ENCODE measurements around the gene TMEM72.

DNA sequence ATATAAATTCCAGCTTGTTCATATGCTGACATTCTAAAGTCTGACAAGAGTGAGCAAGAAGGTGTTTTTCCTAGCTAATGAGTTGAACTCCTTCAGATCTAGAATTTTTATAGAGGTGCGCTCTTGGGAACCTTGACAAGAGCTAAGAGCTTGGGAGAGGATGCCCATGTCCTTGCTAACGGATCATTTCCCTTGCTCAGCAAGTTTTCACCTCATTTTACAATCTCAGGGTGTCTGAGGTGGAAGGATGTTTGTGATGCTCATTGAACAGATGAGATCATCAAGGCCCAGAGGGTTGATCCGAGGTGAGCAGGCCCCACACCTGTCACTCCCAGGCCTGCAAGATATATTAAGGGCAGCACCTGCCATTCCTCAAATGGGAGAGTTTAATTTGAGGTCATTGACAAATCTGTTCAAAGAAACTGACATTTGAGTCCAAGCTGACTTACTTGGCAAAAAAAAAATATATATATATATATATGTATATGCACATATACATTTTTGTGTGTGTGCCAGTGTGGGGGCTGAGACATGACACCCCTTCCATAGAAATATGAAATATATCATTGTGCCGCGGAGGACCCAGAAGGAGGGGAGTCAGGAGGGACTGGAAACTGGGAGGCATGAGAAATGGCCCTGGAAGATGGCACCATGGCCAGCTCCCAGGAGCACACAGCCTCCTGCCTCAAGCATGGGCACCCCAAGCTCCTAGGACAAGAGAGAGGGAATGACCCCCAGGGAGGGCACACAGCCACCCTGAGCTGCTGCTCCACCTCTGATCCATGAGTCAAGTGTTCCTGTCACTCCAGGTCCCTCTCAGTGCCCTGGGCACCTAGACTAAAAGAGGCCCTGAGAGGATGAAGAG lies 17.3 kb upstream of the TMEM72 start:
- no peak for TF ChIP-seq POLR2AphosphoS5 (IDR thresholded peaks at IDR 0.05)
- TF ChIP-seq, protein P1, sequence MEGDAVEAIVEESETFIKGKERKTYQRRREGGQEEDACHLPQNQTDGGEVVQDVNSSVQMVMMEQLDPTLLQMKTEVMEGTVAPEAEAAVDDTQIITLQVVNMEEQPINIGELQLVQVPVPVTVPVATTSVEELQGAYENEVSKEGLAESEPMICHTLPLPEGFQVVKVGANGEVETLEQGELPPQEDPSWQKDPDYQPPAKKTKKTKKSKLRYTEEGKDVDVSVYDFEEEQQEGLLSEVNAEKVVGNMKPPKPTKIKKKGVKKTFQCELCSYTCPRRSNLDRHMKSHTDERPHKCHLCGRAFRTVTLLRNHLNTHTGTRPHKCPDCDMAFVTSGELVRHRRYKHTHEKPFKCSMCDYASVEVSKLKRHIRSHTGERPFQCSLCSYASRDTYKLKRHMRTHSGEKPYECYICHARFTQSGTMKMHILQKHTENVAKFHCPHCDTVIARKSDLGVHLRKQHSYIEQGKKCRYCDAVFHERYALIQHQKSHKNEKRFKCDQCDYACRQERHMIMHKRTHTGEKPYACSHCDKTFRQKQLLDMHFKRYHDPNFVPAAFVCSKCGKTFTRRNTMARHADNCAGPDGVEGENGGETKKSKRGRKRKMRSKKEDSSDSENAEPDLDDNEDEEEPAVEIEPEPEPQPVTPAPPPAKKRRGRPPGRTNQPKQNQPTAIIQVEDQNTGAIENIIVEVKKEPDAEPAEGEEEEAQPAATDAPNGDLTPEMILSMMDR (IDR thresholded peaks at IDR 0.05) = no peak

All from breast epithelium (tissue), 3 donors.